HepG2 (cell line): Measurements from ENCODE around the gene SETD1A. TPM values are rescaled to one million over a fixed set of nuclear protein-coding genes. Genes with fewer than 3 reads are reported as not detected.

Source experiments
- ATAC-seq: fragments of 200-7000 bp; cut with Tn5 transposase; 3 replicates; pipeline ENCODE4 v1.9.1; 2020; ENCODE audit warnings: mild to moderate bottlenecking, moderate library complexity
- BruUV-seq: library from RNA; stranded (reverse); fragments of 400-500 nt; replicated peaks from 2 replicates; lab custom pipeline; 2021; lab: Mats Ljungman, UMichigan
- CTCF ChIA-PET: fragments of 300-600 bp; formaldehyde crosslinking; extraction: SDS; loops from one replicate; lab custom pipeline; 2021; ENCODE audit warnings: low total read pairs, inconsistent platforms, low intra/inter-chr PET ratio; lab: Yijun Ruan, JAX
- POLR2A ChIA-PET: fragments of 350-600 bp; sonication (Branson Sonifier 250); formaldehyde crosslinking; loops from one replicate; lab custom pipeline; 2020; ENCODE audit warnings: antibody characterized with exemption, inconsistent platforms; lab: Yijun Ruan, JAX
- DNase-seq: peaks from one replicate; pipeline ENCODE4 v3.0.0-alpha.2; 2015; ENCODE audit warnings: low spot score
- FAIRE-seq: peaks from 3 replicates; lab custom pipeline; 2011; peaks lifted over from hg19 to GRCh38; lab: Jason Lieb, UNC
- H2AFZ ChIP-seq: one replicate; pipeline ENCODE4 v1.6.1; 2011; ENCODE audit warnings: low read length, inconsistent platforms
- H3K27ac ChIP-seq: fragments of 300-600 bp; 3 replicates; pipeline ENCODE4 v1.8.0; 2011; ENCODE audit warnings: mixed run types, mild to moderate bottlenecking, mixed read lengths, low read length, inconsistent platforms; ENCODE audit not compliant: insufficient read depth; ENCODE audit errors: extremely low read length
- H3K27me3 ChIP-seq, 2 experiments: fragments of 200-600 bp in 1 of 2; 2 replicates in 1 of 2; 3 replicates in 1 of 2; pipeline versions ENCODE4 v1.6.0 to v1.8.0; 2011; ENCODE audit warnings: low read length in 2 of 2, mild to moderate bottlenecking in 2 of 2, moderate library complexity in 2 of 2, inconsistent platforms in 1 of 2; ENCODE audit not compliant: insufficient read depth in 2 of 2, control insufficient read depth in 1 of 2
- H3K36me3 ChIP-seq, 2 experiments: fragments of 200-600 bp in 1 of 2; replicated peaks in 1 of 2; 2 replicates in 1 of 2; 3 replicates in 1 of 2; pipeline versions ENCODE4 v1.5.1 to v1.8.0; 2011; ENCODE audit warnings: low read length in 2 of 2, inconsistent platforms in 1 of 2; ENCODE audit not compliant: insufficient read depth in 2 of 2, control insufficient read depth in 1 of 2
- H3K4me1 ChIP-seq: 2 replicates; pipeline ENCODE4 v1.5.1; 2012; ENCODE audit warnings: low read length, inconsistent platforms; ENCODE audit not compliant: insufficient read depth
- H3K4me2 ChIP-seq: 2 replicates; pipeline ENCODE4 v1.6.0; 2011; ENCODE audit warnings: low read depth, low read length, inconsistent platforms
- H3K4me3 ChIP-seq, 3 experiments: fragments of 200-600 bp in 1 of 3; sonication (generic), shearing (Covaris generic) in 1 of 3; replicated peaks in 1 of 3; 2 replicates each; pipeline ENCODE4 v1.5.1; 2011 to 2016; ENCODE audit warnings: low read length in 3 of 3, inconsistent platforms in 2 of 3, low read depth in 2 of 3, mild to moderate bottlenecking in 2 of 3, control low read depth in 1 of 3, mixed read lengths in 1 of 3; ENCODE audit not compliant: insufficient read depth in 1 of 3
- H3K79me2 ChIP-seq: one replicate; pipeline ENCODE4 v1.6.1; 2011; ENCODE audit warnings: low read length, inconsistent platforms; ENCODE audit not compliant: insufficient read depth
- H3K9ac ChIP-seq: 2 replicates; pipeline ENCODE4 v1.6.0; 2011; ENCODE audit warnings: mild to moderate bottlenecking, low read depth, low read length, inconsistent platforms; ENCODE audit not compliant: insufficient read depth
- H3K9me3 ChIP-seq: 2 replicates; pipeline ENCODE4 v1.5.1; 2012; ENCODE audit warnings: mild to moderate bottlenecking, low read length
- H4K20me1 ChIP-seq: 2 replicates; pipeline ENCODE4 v1.6.0; 2011; ENCODE audit warnings: inconsistent platforms, mild to moderate bottlenecking, low read length, moderate library complexity; ENCODE audit not compliant: insufficient read depth
- ATF6 ChIP-seq: sonication (generic); formaldehyde crosslinking; conservative IDR thresholded peaks from 2 replicates; pipeline ENCODE4 v1.4.0; 2020; ENCODE audit warnings: missing genetic modification reagents
- CC2D1A ChIP-seq: sonication (generic); formaldehyde crosslinking; IDR thresholded peaks from 2 replicates; pipeline ENCODE4 v1.8.1; 2023; ENCODE audit warnings: mild to moderate bottlenecking, missing genetic modification reagents
- HNRNPK ChIP-seq: fragments of 200-400 bp; formaldehyde crosslinking; IDR thresholded peaks from 2 replicates; pipeline ENCODE4 v1.6.1; 2018; ENCODE audit warnings: low read length, low read depth, moderate library complexity, mild to moderate bottlenecking; ENCODE audit not compliant: poor library complexity, severe bottlenecking
- NFKB2 ChIP-seq: sonication (generic); formaldehyde crosslinking; IDR thresholded peaks from 2 replicates; pipeline ENCODE4 v1.4.0; 2020; ENCODE audit warnings: missing genetic modification reagents, borderline replicate concordance
- POLR2A ChIP-seq, 2 experiments: IDR thresholded peaks; 2 replicates each; pipeline ENCODE4 v1.6.1; 2011; ENCODE audit warnings: low read depth in 2 of 2, low read length in 2 of 2, mild to moderate bottlenecking in 1 of 2, moderate library complexity in 1 of 2; ENCODE audit not compliant: insufficient read depth in 1 of 2
- ZBTB33 ChIP-seq: sonication (generic); formaldehyde crosslinking; IDR thresholded peaks from 2 replicates; pipeline ENCODE4 v1.4.0; 2020; ENCODE audit warnings: missing genetic modification reagents
- ZNF225 ChIP-seq: sonication (generic); formaldehyde crosslinking; IDR thresholded peaks from 2 replicates; pipeline ENCODE4 v1.4.0; 2020; ENCODE audit warnings: mild to moderate bottlenecking, missing genetic modification reagents
- ZNF646 ChIP-seq: sonication (generic); formaldehyde crosslinking; IDR thresholded peaks from 2 replicates; pipeline ENCODE4 v1.9.0; 2021; ENCODE audit warnings: mild to moderate bottlenecking, missing genetic modification reagents
- ZNF75D ChIP-seq: sonication (generic); formaldehyde crosslinking; IDR thresholded peaks from 2 replicates; pipeline ENCODE4 v1.8.1; 2023; ENCODE audit warnings: missing genetic modification reagents, mild to moderate bottlenecking, borderline replicate concordance
- ZNF768 ChIP-seq: sonication (generic); formaldehyde crosslinking; IDR thresholded peaks from 2 replicates; pipeline ENCODE4 v1.4.0; 2020; ENCODE audit warnings: missing genetic modification reagents
- WGBS: methylation state at CpG from one replicate; pipeline ENCODE4 v1.1.6; 2017; ENCODE audit warnings: low lambda C conversion rate; 5-methylcytosine and 5-hydroxymethylcytosine counted together
- in situ Hi-C: cut with HindIII; loops from 2 replicates; pipeline ENCODE4 v1.10.0; 2017; ENCODE audit warnings: low pct_unique_long_range_greater_than_20kb; ENCODE audit not compliant: extremely low pct_ligation_motif_present
- intact Hi-C: fragments of 100-400 bp; cut with micrococcal nuclease; formaldehyde crosslinking; loops from one replicate; pipeline ENCODE4 v1.10.0; 2022; ENCODE audit not compliant: unreplicated experiment
- polyA plus RNA-seq, 8 experiments: library from polyadenylated mRNA; depleted of rRNA in 3 of 8; stranded (reverse) in 7 of 8; unstranded in 1 of 8; fragments of >200 nt; fragmentation: Illumina TruSeq in 4 of 8; extraction: Trizol in 4 of 8; gene quantifications; 2 replicates each; pipeline versions ENCODE4 v1.2.1 to v1.2.3, GENCODE V29; 2011 to 2016; ENCODE audit warnings: low read depth in 4 of 8, missing spikeins in 1 of 8, mixed read lengths in 1 of 8; ENCODE audit not compliant: insufficient read depth in 1 of 8
- total RNA-seq, 5 experiments: library from RNA; depleted of rRNA; stranded (reverse); fragments of >200 nt; fragmentation: Illumina TruSeq; extraction: Trizol; gene quantifications; 2 replicates each; pipeline ENCODE4 v1.2.3, GENCODE V29; 2016; ENCODE audit warnings: low read depth in 1 of 5

The SETD1A gene
- total and polyA plus RNA-seq, 2 of the 13 experiments (the other 11 are each of a cell fraction or from before 2014, with no cell fraction given): 3.8 to 5.6 TPM

GRCh38 chr16:30992276-30992780 is 34.8 kb downstream of the SETD1A start:
- intact Hi-C loops (no loop called here), in situ Hi-C loops (loop anchor here (5.0 to 25.0 kb wide), 3 partner anchors 465 to 882 kb away; partner anchors contain the start of genes ARMC5 and ZNF267)
- no peak overlapping the region for H3K9ac ChIP-seq
- no peak overlapping the region for H2AFZ ChIP-seq
- no peaks in the 10 kb centered on the region for H4K20me1 ChIP-seq
- H3K4me3 ChIP-seq: no peak overlapping the region
- H3K36me3 ChIP-seq: no peaks in the 10 kb centered on the region
- FAIRE-seq: no peak
- CTCF ChIA-PET: no interaction called here
- H3K79me2 ChIP-seq: no peaks in the 10 kb centered on the region
- H3K27me3 ChIP-seq: no peaks in the 10 kb centered on the region
- peaks cover 59% of the 10 kb centered on the region for H3K4me1 ChIP-seq
- DNase-seq: no peak
- WGBS: 94% methylated on average over 21 of the region's 21 CpGs
- POLR2A ChIA-PET: interaction anchor here (0.5 kb wide), 1 partner anchor 27 kb away, joined by 3 read pairs; no protein-coding TSS in a partner anchor
- no peak overlapping the region for H3K4me2 ChIP-seq
- H3K27ac ChIP-seq: no peak overlapping the region
- H3K9me3 ChIP-seq: no peaks in the 10 kb centered on the region
- ATAC-seq: no peak
- BruUV-seq: no TSS peak
- TF ChIP-seq HNRNPK (no peak), ATF6 (CRISPR knock-in tag) (no peak), ZNF225 (CRISPR knock-in tag) (no peak), ZBTB33 (CRISPR knock-in tag) (0 out of 2 replicates have a peak, but pooled peaks have one; percentile 6), ZNF75D (no peak), ZNF768 (CRISPR knock-in tag) (0 out of 2 replicates have a peak, but pooled peaks have one; percentile 13), CC2D1A (CRISPR knock-in tag) (no peak), ZNF646 (CRISPR knock-in tag) (peak; percentile 12; the same call in 1 of the 2 replicates), POLR2A (IDR thresholded peaks at IDR 0.05; ENCODE audit: insufficient read depth in 1 of 2, low read depth in 2 of 2, low read length in 2 of 2) (no peak), NFKB2 (CRISPR knock-in tag) (no peak)
